BLaER1 (cell line): ENCODE data around the gene C16orf95.

Source experiments
- H3K27ac ChIP-seq: shearing (Covaris generic); formaldehyde crosslinking; 2 replicates; pipeline ENCODE4 v1.8.1; 2022
- H3K27me3 ChIP-seq: shearing (Covaris generic); formaldehyde crosslinking; 2 replicates; pipeline ENCODE4 v1.8.1; 2022
- H3K36me3 ChIP-seq: shearing (Covaris generic); formaldehyde crosslinking; 2 replicates; pipeline ENCODE4 v1.8.1; 2022
- H3K4me1 ChIP-seq: shearing (Covaris generic); formaldehyde crosslinking; 2 replicates; pipeline ENCODE4 v1.8.1; 2022
- H3K4me2 ChIP-seq: shearing (Covaris generic); formaldehyde crosslinking; 2 replicates; pipeline ENCODE4 v1.8.1; 2022
- H3K4me3 ChIP-seq: shearing (Covaris generic); formaldehyde crosslinking; 2 replicates; pipeline ENCODE4 v1.8.1; 2022
- H3K9ac ChIP-seq: shearing (Covaris generic); formaldehyde crosslinking; 2 replicates; pipeline ENCODE4 v1.8.1; 2022
- H3K9me3 ChIP-seq: shearing (Covaris generic); formaldehyde crosslinking; 2 replicates; pipeline ENCODE4 v1.8.1; 2022
- H4K20me1 ChIP-seq: shearing (Covaris generic); formaldehyde crosslinking; 2 replicates; pipeline ENCODE4 v1.8.1; 2022
- Cebpa-rat ChIP-seq: shearing (Covaris generic); IDR thresholded peaks from 2 replicates; pipeline ENCODE4 v1.8.1; 2022

C16orf95 gene

GRCh38 chr16:87347932-87348615, 30.9 kb upstream of the C16orf95 start:
- Histone ChIP-seq H3K9me3 (no peaks in the 10 kb centered on the region), H3K4me3 (no peak overlapping the region), H3K36me3 (peaks cover 88% of the 10 kb centered on the region), H4K20me1 (peaks cover 97% of the 10 kb centered on the region), H3K27me3 (no peaks in the 10 kb centered on the region), H3K4me1 (0 out of 2 replicates have a peak, but pooled peaks cover 6% of the 10 kb centered on the region), H3K4me2 (no peak overlapping the region), H3K9ac (no peak overlapping the region), H3K27ac (no peak overlapping the region)
- no peak for TF ChIP-seq Cebpa-rat

GRCh38 chr16:87346517-87347060, 29.4 kb upstream of the C16orf95 start:
- no peak for TF ChIP-seq Cebpa-rat
- Histone ChIP-seq H3K4me1 (0 out of 2 replicates have a peak, but pooled peaks cover 6% of the 10 kb centered on the region), H3K4me2 (no peak overlapping the region), H4K20me1 (peaks cover 97% of the 10 kb centered on the region), H3K36me3 (peaks cover 92% of the 10 kb centered on the region), H3K9ac (no peak overlapping the region), H3K9me3 (no peaks in the 10 kb centered on the region), H3K27me3 (no peaks in the 10 kb centered on the region), H3K27ac (no peak overlapping the region), H3K4me3 (no peak overlapping the region)

GRCh38 chr16:87345726-87346424, 28.7 kb upstream of the C16orf95 start:
- H3K4me1 ChIP-seq: 0 out of 2 replicates have a peak, but pooled peaks cover 6% of the 10 kb centered on the region
- H3K9me3 ChIP-seq: no peaks in the 10 kb centered on the region
- H3K4me3 ChIP-seq: no peak overlapping the region
- H3K27ac ChIP-seq: no peak overlapping the region
- no peak for TF ChIP-seq Cebpa-rat
- H3K4me2 ChIP-seq: no peak overlapping the region
- H3K9ac ChIP-seq: 0 out of 2 replicates have a peak overlapping the region, but pooled peaks have one; percentile 0
- no peaks in the 10 kb centered on the region for H3K27me3 ChIP-seq
- H3K36me3 ChIP-seq: peaks cover 92% of the 10 kb centered on the region
- peaks cover 96% of the 10 kb centered on the region for H4K20me1 ChIP-seq

- Histone ChIP-seq H4K20me1 (peaks cover 95% of the 10 kb centered on the region), H3K36me3 (peaks cover 92% of the 10 kb centered on the region), H3K27me3 (no peaks in the 10 kb centered on the region), H3K27ac (no peak overlapping the region), H3K9me3 (no peaks in the 10 kb centered on the region), H3K9ac (0 out of 2 replicates have a peak overlapping the region, but pooled peaks have one; percentile 0), H3K4me1 (0 out of 2 replicates have a peak, but pooled peaks cover 3% of the 10 kb centered on the region), H3K4me3 (no peak overlapping the region), H3K4me2 (no peak overlapping the region)
- no peak for TF ChIP-seq Cebpa-rat
Measured at GRCh38 chr16:87344931-87345631, 27.9 kb upstream of the C16orf95 start.

GRCh38 chr16:87344165-87344930, 27.2 kb upstream of the C16orf95 start:
- peaks cover 95% of the 10 kb centered on the region for H4K20me1 ChIP-seq
- no peak overlapping the region for H3K4me2 ChIP-seq
- H3K27ac ChIP-seq: no peak overlapping the region
- H3K9me3 ChIP-seq: no peaks in the 10 kb centered on the region
- H3K4me3 ChIP-seq: no peak overlapping the region
- no peaks in the 10 kb centered on the region for H3K4me1 ChIP-seq
- no peaks in the 10 kb centered on the region for H3K27me3 ChIP-seq
- no peak overlapping the region for H3K9ac ChIP-seq
- H3K36me3 ChIP-seq: peaks cover 92% of the 10 kb centered on the region
- no peak for TF ChIP-seq Cebpa-rat

- Histone ChIP-seq H3K4me1 (0 out of 2 replicates have a peak, but pooled peaks cover under 1% of the 10 kb centered on the region), H3K4me3 (no peak overlapping the region), H3K36me3 (peaks cover 92% of the 10 kb centered on the region), H3K4me2 (no peak overlapping the region), H3K9ac (no peak overlapping the region), H4K20me1 (peaks cover 95% of the 10 kb centered on the region), H3K9me3 (no peaks in the 10 kb centered on the region), H3K27ac (no peak overlapping the region), H3K27me3 (no peaks in the 10 kb centered on the region)
- TF ChIP-seq Cebpa-rat: no peak
Measured at GRCh38 chr16:87343753-87344050, 26.5 kb upstream of the C16orf95 start.

- peaks cover 91% of the 10 kb centered on the region for H3K36me3 ChIP-seq
- H3K4me2 ChIP-seq: no peak overlapping the region
- H3K4me3 ChIP-seq: no peak overlapping the region
- H3K27me3 ChIP-seq: no peaks in the 10 kb centered on the region
- H3K4me1 ChIP-seq: peaks cover 5% of the 10 kb centered on the region
- no peak overlapping the region for H3K9ac ChIP-seq
- H3K9me3 ChIP-seq: no peaks in the 10 kb centered on the region
- H3K27ac ChIP-seq: no peak overlapping the region
- TF ChIP-seq Cebpa-rat: no peak
- peaks cover 94% of the 10 kb centered on the region for H4K20me1 ChIP-seq
Measured at GRCh38 chr16:87342978-87343752, 26.0 kb upstream of the C16orf95 start.

GRCh38 chr16:87342504-87342903, 25.3 kb upstream of the C16orf95 start:
- Histone ChIP-seq H3K4me3 (no peak overlapping the region), H3K9me3 (no peaks in the 10 kb centered on the region), H4K20me1 (peaks cover 94% of the 10 kb centered on the region), H3K4me1 (peaks cover 12% of the 10 kb centered on the region), H3K27ac (no peak overlapping the region), H3K4me2 (no peak overlapping the region), H3K36me3 (peaks cover 84% of the 10 kb centered on the region), H3K9ac (no peak overlapping the region), H3K27me3 (no peaks in the 10 kb centered on the region)
- TF ChIP-seq Cebpa-rat: no peak
